WERI-Rb-1 (cell line): ENCODE data around the gene OR10A5.
"Not testable (repeated sequence)": the region's sequence is repeated elsewhere in the genome, so short reads cannot be mapped to it uniquely, and the experiment has no call there.

Experiments
- DNase-seq: peaks from one replicate; pipeline ENCODE4 v3.0.0-alpha.2; 2020
- H3K27ac ChIP-seq: fragments of 250-450 bp; sonication (Bioruptor Pico); 2 replicates; pipeline ENCODE4 v1.5.1; 2020; ENCODE audit warnings: mild to moderate bottlenecking, moderate library complexity
- H3K27me3 ChIP-seq: fragments of 250-450 bp; sonication (Bioruptor Pico); 2 replicates; pipeline ENCODE4 v1.5.1; 2021; ENCODE audit warnings: mild to moderate bottlenecking, low read depth, moderate library complexity; ENCODE audit not compliant: insufficient read depth, severe bottlenecking
- H3K36me3 ChIP-seq: fragments of 250-450 bp; sonication (Bioruptor Pico); 2 replicates; pipeline ENCODE4 v1.5.1; 2020; ENCODE audit warnings: mild to moderate bottlenecking, moderate library complexity
- H3K4me3 ChIP-seq: 2 replicates; pipeline ENCODE4 v1.5.1; 2011; ENCODE audit warnings: low read depth, mild to moderate bottlenecking, control low read depth, low read length
- H3K9me3 ChIP-seq: fragments of 250-450 bp; sonication (Bioruptor Pico); 2 replicates; pipeline ENCODE4 v1.5.1; 2021; ENCODE audit warnings: mild to moderate bottlenecking, moderate library complexity; ENCODE audit not compliant: severe bottlenecking
- CTCF ChIP-seq: IDR thresholded peaks from 2 replicates; pipeline ENCODE4 v1.5.1; 2011; ENCODE audit warnings: low read depth, mild to moderate bottlenecking, control low read depth, inconsistent platforms, low read length

OR10A5 gene

GRCh38 chr11:6841694-6842093 lies 3.8 kb upstream of the OR10A5 start:
- Histone ChIP-seq H3K9me3 (no peaks in the 10 kb centered on the region), H3K27me3 (no peaks in the 10 kb centered on the region), H3K36me3 (no peaks in the 10 kb centered on the region), H3K27ac (no peak overlapping the region), H3K4me3 (no peak overlapping the region)
- no peak for DNase-seq
- TF ChIP-seq CTCF = no peak

GRCh38 chr11:6843670-6844069 lies 1.8 kb upstream of the OR10A5 start:
- Histone ChIP-seq H3K36me3 (no peaks in the 10 kb centered on the region), H3K27me3 (no peaks in the 10 kb centered on the region), H3K4me3 (no peak overlapping the region), H3K9me3 (no peaks in the 10 kb centered on the region), H3K27ac (no peak overlapping the region)
- TF ChIP-seq CTCF = no peak
- no peak for DNase-seq

GRCh38 chr11:6844356-6844755 lies 1.1 kb upstream of the OR10A5 start:
- DNase-seq = no peak
- Histone ChIP-seq H3K4me3 (no peak overlapping the region), H3K36me3 (no peaks in the 10 kb centered on the region), H3K27me3 (no peaks in the 10 kb centered on the region), H3K9me3 (no peaks in the 10 kb centered on the region), H3K27ac (no peak overlapping the region)
- no peak for TF ChIP-seq CTCF

- no peak overlapping the region for H3K4me3 ChIP-seq
- H3K36me3 ChIP-seq = no peaks in the 10 kb centered on the region
- no peaks in the 10 kb centered on the region for H3K9me3 ChIP-seq
- no peak for TF ChIP-seq CTCF
- no peaks in the 10 kb centered on the region for H3K27me3 ChIP-seq
- no peak overlapping the region for H3K27ac ChIP-seq
- no peak for DNase-seq
Observed at GRCh38 chr11:6850526-6850925, 5.0 kb downstream of the OR10A5 start.

- DNase-seq, H3K27me3 ChIP-seq, H3K27ac ChIP-seq, H3K9me3 ChIP-seq, H3K36me3 ChIP-seq, H3K4me3 ChIP-seq: not testable (repeated sequence)
Observed at GRCh38 chr11:6854801-6855200, 9.3 kb downstream of the OR10A5 start.

- Histone ChIP-seq H3K27me3 (no peaks in the 10 kb centered on the region), H3K36me3 (no peaks in the 10 kb centered on the region), H3K27ac (no peak overlapping the region), H3K9me3 (no peaks in the 10 kb centered on the region), H3K4me3 (no peak overlapping the region)
- no peak for TF ChIP-seq CTCF
- no peak for DNase-seq
Observed at GRCh38 chr11:6855971-6856541, 10.6 kb downstream of the OR10A5 start.
